ENCODE measurements around the gene NCDN. TPM values are rescaled to one million over a fixed set of nuclear protein-coding genes. Genes with fewer than 3 reads are reported as not detected.
"Not testable (repeated sequence)": the region's sequence is repeated elsewhere in the genome, so short reads cannot be mapped to it uniquely, and the experiment has no call there.

The NCDN gene
- total and polyA plus RNA-seq, 4 experiments from 2014 or later, result 13.4 to 32.2 (median 24.1) TPM

DNA sequence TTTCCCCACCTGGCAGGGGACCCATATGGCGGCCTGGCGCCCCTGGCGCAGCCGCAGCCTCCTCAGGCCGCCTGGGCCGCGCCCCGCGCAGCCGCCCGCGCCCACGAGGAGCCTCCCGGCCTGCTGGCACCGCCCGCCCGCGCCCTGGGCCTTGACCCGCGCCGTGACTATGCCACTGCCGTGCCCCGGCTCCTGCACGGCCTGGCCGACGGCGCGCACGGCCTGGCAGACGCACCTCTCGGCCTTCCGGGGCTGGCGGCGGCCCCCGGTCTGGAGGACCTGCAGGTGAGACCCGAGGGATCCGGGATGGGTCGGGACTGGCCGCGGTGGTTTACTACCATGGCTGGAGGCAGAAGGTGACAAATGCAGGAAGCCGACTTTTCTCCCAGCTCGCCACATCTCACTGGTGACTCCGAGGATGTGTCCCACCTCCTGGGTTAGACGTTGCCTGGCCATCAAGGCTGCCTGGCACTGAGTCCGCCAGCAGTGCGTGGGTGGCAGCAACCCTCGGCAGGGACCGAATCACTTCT lies 16.6 kb downstream of the NCDN start:
- Mint-ChIP-seq H3K27me3 (peaks cover 1 to 2% of the 10 kb centered on the region in 2 donors), H3K4me3 (peak overlapping the region in 1 of 8 donors; percentile 62), H3K9me3 (peaks cover 0 to 2% (median 0%) of the 10 kb centered on the region in 8 donors), H3K4me1 (peaks cover 13 to 37% (median 21%) of the 10 kb centered on the region in 4 donors), H3K36me3 (no peaks in the 10 kb centered on the region), H3K27ac (no peak overlapping the region)
- Histone ChIP-seq H3K36me3 (ENCODE audit: insufficient read depth, low read length) (no peaks in the 10 kb centered on the region), H3K9me3 (ENCODE audit: control insufficient read depth in 1 of 2, low read length in 2 of 2) (no peaks in the 10 kb centered on the region), H3K27ac (ENCODE audit: low read depth, low read length) (no peak overlapping the region), H3K27me3 (ENCODE audit: insufficient read depth, low read length) (no peaks in the 10 kb centered on the region), H3K4me3 (ENCODE audit: low read length in 2 of 2) (no peak overlapping the region), H3K4me1 (ENCODE audit: insufficient read depth, low read length) (peaks cover 28% of the 10 kb centered on the region)
- CTCF ChIA-PET (ENCODE audit: partially characterized antibody), result interaction anchor here (1.1 kb wide), 1 partner anchor 9 kb away, joined by 3 read pairs; no protein-coding TSS in a partner anchor
- POLR2A ChIA-PET (ENCODE audit: partially characterized antibody), result interaction anchor here (1.3 to 2.4 kb wide), 2 partner anchors 9 to 17 kb away, joined by 3 to 9 read pairs; partner anchors contain the start of genes KIAA0319L and NCDN
- intact Hi-C loops (cut with micrococcal nuclease), result no loop called here
- no peak for DNase-seq

DNA sequence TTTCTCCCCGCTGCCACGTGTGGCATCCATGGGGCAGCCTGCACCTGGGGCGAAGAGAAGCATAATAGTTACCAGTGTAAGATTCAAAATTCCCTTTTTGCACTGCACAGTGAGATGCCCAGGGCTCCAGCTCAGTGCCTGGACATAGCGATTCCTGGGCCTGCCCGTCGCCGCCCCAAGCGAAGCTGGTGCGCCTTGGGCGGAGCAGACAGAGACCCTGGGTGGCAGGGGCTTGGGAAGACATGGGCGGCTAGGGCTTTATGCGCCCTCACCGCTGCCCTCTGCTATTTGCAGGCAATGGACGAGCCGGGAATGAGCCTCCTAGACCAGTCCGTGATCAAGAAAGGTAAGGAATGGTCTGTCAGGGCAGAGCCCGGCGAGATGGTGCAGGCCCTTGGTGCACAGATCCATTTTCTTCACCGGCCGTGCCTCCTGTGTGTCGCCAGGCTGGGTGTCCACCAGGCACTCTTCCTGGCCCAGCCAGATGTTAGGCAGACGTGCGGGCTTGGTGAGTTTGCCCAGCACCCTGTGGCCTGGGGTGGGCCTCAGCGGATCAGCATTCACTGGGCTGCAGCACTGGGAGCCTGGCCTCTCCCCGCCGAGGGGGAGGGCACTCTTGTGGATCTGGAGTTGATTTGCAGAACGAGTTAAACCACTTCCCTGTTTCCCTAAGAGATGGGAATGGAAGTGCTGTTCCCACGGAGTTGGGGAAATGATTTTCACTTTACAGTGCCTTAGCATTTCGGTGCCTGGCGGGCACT lies 17.2 kb downstream of the NCDN start:
- intact Hi-C loops (cut with micrococcal nuclease), result no loop called here
- Mint-ChIP-seq H3K27ac (peak overlapping the region in 1 of 7 donors; percentile 11), H3K9me3 (peaks cover 0 to 2% (median 0%) of the 10 kb centered on the region in 8 donors), H3K4me1 (peaks cover 13 to 37% (median 20%) of the 10 kb centered on the region in 4 donors), H3K4me3 (peak overlapping the region in 2 of 8 donors; percentile 62 to 88), H3K36me3 (no peaks in the 10 kb centered on the region), H3K27me3 (peaks cover 1 to 2% of the 10 kb centered on the region in 2 donors)
- Histone ChIP-seq H3K27me3 (ENCODE audit: insufficient read depth, low read length) (no peaks in the 10 kb centered on the region), H3K36me3 (ENCODE audit: insufficient read depth, low read length) (no peaks in the 10 kb centered on the region), H3K4me3 (ENCODE audit: low read length in 2 of 2) (no peak overlapping the region), H3K27ac (ENCODE audit: low read depth, low read length) (no peak overlapping the region), H3K9me3 (ENCODE audit: control insufficient read depth in 1 of 2, low read length in 2 of 2) (no peaks in the 10 kb centered on the region), H3K4me1 (ENCODE audit: insufficient read depth, low read length) (peaks cover 28% of the 10 kb centered on the region)
- no peak for DNase-seq
- CTCF ChIA-PET (ENCODE audit: partially characterized antibody), result no interaction called here
- POLR2A ChIA-PET (ENCODE audit: partially characterized antibody), result no interaction called here

DNA sequence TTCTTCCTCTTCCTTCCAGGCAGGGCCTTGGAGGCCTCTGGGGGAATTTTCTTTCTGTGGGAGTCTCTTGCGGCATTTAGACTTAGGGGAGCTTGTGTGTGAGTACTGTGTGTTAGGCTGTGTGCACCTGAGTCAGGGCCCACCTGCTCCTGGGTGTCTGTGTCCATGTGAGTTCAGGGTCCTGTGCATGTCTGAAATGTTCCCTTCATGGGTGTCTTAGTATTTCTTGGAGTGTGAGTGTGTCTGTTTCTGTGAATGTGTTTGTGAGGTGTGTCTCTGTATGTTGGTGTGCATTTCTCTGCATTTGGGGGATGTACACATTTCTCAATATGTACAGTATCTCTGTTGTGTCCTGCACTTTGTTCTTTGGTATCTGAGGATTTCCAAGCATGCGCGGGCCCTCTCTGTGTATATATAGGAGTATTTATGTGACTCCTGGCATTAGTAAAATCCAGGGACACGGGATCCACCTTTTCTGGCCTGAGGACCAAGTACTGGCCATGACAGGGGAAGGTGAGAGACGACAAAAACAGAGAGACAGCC lies 17.9 kb downstream of the NCDN start:
- peaks cover 1 to 2% of the 10 kb centered on the region in 2 donors for H3K27me3 Mint-ChIP-seq
- Histone ChIP-seq H3K4me1 (ENCODE audit: insufficient read depth, low read length) (peaks cover 28% of the 10 kb centered on the region), H3K9me3 (ENCODE audit: control insufficient read depth in 1 of 2, low read length in 2 of 2) (no peaks in the 10 kb centered on the region), H3K4me3 (ENCODE audit: low read length in 2 of 2) (no peak overlapping the region), H3K27ac (ENCODE audit: low read depth, low read length) (no peak overlapping the region), H3K36me3 (ENCODE audit: insufficient read depth, low read length) (no peaks in the 10 kb centered on the region), H3K27me3 (ENCODE audit: insufficient read depth, low read length) (no peaks in the 10 kb centered on the region)
- peaks cover 0 to 2% (median 0%) of the 10 kb centered on the region in 8 donors for H3K9me3 Mint-ChIP-seq
- DNase-seq, result no peak
- H3K4me3 Mint-ChIP-seq, result peak overlapping the region; percentile 7 to 88 (median 40)
- H3K27ac Mint-ChIP-seq, result peak overlapping the region in 4 of 7 donors; percentile 8 to 50 (median 12)
- H3K36me3 Mint-ChIP-seq, result no peaks in the 10 kb centered on the region
- H3K4me1 Mint-ChIP-seq, result peaks cover 13 to 37% (median 20%) of the 10 kb centered on the region in 4 donors
- ChIA-PET POLR2A (ENCODE audit: partially characterized antibody) (interaction anchor here (1.0 kb wide), 1 partner anchor 19 kb away, joined by 5 read pairs; the partner anchor contains the start of gene KIAA0319L), CTCF (ENCODE audit: partially characterized antibody) (no interaction called here)
- intact Hi-C loops (cut with micrococcal nuclease), result no loop called here

DNA sequence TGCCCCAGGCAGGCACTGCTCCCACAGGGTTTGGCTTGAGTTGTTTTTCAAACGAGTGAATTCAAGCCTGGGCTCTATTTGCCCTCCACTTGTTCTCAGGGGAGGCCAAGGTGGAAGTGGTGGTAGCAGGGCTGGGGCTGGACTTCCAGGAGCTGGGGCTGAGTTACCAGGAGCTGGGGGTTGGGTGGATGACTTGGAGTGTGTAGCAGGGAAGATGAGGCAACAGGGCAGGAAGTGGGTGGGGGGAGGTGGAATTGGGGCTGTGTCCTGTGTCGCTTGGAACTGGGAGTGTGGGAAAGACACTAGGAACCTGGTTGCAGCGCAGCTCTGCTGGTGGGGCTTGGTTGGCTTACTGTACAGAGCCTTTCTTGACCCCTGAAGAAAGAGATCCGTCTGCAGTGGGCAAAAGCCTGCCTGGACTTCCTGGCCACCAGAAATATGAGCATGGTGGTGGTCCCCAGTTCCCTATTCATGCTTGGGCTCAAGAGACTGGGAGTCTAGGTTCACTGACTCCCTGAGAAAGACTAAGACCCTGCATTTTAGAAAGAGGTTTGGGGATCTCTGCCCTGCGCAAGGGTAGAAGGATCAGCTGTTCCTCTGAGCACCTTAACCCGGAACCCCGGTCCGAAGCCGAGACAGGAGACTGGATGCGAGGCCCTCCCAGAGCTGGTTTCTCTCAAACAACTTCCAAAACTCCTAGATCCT lies 18.6 kb downstream of the NCDN start:
- Histone ChIP-seq H3K27me3 (ENCODE audit: insufficient read depth, low read length) (no peaks in the 10 kb centered on the region), H3K4me1 (ENCODE audit: insufficient read depth, low read length) (peaks cover 28% of the 10 kb centered on the region), H3K27ac (ENCODE audit: low read depth, low read length) (no peak overlapping the region), H3K36me3 (ENCODE audit: insufficient read depth, low read length) (no peaks in the 10 kb centered on the region), H3K9me3 (ENCODE audit: control insufficient read depth in 1 of 2, low read length in 2 of 2) (no peaks in the 10 kb centered on the region), H3K4me3 (ENCODE audit: low read length in 2 of 2) (no peak overlapping the region)
- intact Hi-C loops (cut with micrococcal nuclease), result no loop called here
- H3K36me3 Mint-ChIP-seq, result no peaks in the 10 kb centered on the region
- peak overlapping the region in 5 of 7 donors; percentile 48 to 82 (median 74) for H3K27ac Mint-ChIP-seq
- POLR2A ChIA-PET (ENCODE audit: partially characterized antibody), result interaction anchor here (1.0 kb wide), 1 partner anchor 20 kb away, joined by 5 read pairs; the partner anchor contains the start of gene KIAA0319L
- CTCF ChIA-PET (ENCODE audit: partially characterized antibody), result interaction anchor here (3.4 kb wide), 1 partner anchor 8 kb away, joined by 18 read pairs; no protein-coding TSS in a partner anchor
- H3K9me3 Mint-ChIP-seq, result peaks cover 0 to 2% (median 0%) of the 10 kb centered on the region in 8 donors
- DNase-seq, result no peak
- peaks cover 1 to 2% of the 10 kb centered on the region in 2 donors for H3K27me3 Mint-ChIP-seq
- peak overlapping the region; percentile 79 to 88 (median 82) for H3K4me3 Mint-ChIP-seq
- H3K4me1 Mint-ChIP-seq, result peaks cover 13 to 37% (median 20%) of the 10 kb centered on the region in 4 donors

DNA sequence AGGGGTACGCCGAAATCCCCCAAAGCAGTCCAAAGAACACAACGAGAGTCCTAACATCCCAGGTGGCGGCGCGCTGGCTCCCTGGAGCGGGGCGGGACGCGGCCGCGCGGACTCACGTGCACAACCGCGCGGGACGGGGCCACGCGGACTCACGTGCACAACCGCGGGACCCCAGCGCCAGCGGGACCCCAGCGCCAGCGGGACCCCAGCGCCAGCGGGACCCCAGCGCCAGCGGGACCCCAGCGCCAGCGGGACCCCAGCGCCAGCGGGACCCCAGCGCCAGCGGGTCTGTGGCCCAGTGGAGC lies 19.1 kb downstream of the NCDN start:
- H3K27me3 ChIP-seq (ENCODE audit: insufficient read depth, low read length); DNase-seq; intact Hi-C loops (cut with micrococcal nuclease); H3K9me3 Mint-ChIP-seq; H3K27me3 Mint-ChIP-seq; H3K36me3 Mint-ChIP-seq; H3K9me3 ChIP-seq (ENCODE audit: control insufficient read depth in 1 of 2, low read length in 2 of 2); H3K36me3 ChIP-seq (ENCODE audit: insufficient read depth, low read length); H3K27ac ChIP-seq (ENCODE audit: low read depth, low read length): not testable (repeated sequence)
- Histone ChIP-seq H3K4me1 (ENCODE audit: insufficient read depth, low read length) (peaks cover 28% of the 10 kb centered on the region), H3K4me3 (ENCODE audit: low read length in 2 of 2) (peak overlapping the region in 1 of 2 donors; percentile 50)
- Mint-ChIP-seq H3K4me1 (peaks cover 10 to 34% (median 20%) of the 10 kb centered on the region in 4 donors), H3K4me3 (peak overlapping the region; percentile 79 to 89 (median 86)), H3K27ac (peak overlapping the region in 4 of 7 donors; percentile 47 to 75 (median 63))
- CTCF ChIA-PET (ENCODE audit: partially characterized antibody), result interaction anchor here (3.4 kb wide), 1 partner anchor 9 kb away, joined by 18 read pairs; no protein-coding TSS in a partner anchor
- POLR2A ChIA-PET (ENCODE audit: partially characterized antibody), result interaction anchor here (1.0 kb wide), 1 partner anchor 20 kb away, joined by 5 read pairs; the partner anchor contains the start of gene KIAA0319L

DNA sequence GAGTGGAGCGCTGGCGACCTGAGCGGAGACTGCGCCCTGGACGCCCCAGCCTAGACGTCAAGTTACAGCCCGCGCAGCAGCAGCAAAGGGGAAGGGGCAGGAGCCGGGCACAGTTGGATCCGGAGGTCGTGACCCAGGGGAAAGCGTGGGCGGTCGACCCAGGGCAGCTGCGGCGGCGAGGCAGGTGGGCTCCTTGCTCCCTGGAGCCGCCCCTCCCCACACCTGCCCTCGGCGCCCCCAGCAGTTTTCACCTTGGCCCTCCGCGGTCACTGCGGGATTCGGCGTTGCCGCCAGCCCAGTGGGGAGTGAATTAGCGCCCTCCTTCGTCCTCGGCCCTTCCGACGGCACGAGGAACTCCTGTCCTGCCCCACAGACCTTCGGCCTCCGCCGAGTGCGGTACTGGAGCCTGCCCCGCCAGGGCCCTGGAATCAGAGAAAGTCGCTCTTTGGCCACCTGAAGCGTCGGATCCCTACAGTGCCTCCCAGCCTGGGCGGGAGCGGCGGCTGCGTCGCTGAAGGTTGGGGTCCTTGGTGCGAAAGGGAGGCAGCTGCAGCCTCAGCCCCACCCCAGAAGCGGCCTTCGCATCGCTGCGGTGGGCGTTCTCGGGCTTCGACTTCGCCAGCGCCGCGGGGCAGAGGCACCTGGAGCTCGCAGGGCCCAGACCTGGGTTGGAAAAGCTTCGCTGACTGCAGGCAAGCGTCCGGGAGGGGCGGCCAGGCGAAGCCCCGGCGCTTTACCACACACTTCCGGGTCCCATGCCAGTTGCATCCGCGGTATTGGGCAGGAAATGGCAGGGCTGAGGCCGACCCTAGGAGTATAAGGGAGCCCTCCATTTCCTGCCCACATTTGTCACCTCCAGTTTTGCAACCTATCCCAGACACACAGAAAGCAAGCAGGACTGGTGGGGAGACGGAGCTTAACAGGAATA lies 19.7 kb downstream of the NCDN start:
- Histone ChIP-seq H3K4me1 (ENCODE audit: insufficient read depth, low read length) (peaks cover 28% of the 10 kb centered on the region), H3K4me3 (ENCODE audit: low read length in 2 of 2) (peak overlapping the region; percentile 42 to 50), H3K36me3 (ENCODE audit: insufficient read depth, low read length) (no peaks in the 10 kb centered on the region), H3K9me3 (ENCODE audit: control insufficient read depth in 1 of 2, low read length in 2 of 2) (no peaks in the 10 kb centered on the region), H3K27me3 (ENCODE audit: insufficient read depth, low read length) (no peaks in the 10 kb centered on the region), H3K27ac (ENCODE audit: low read depth, low read length) (peak overlapping the region; percentile 58)
- POLR2A ChIA-PET (ENCODE audit: partially characterized antibody), result interaction anchor here (0.6 to 1.5 kb wide), 11 partner anchors 9 to 192 kb away, joined by 4 to 12 read pairs (median 5); partner anchors contain the start of genes CLSPN and NCDN
- Mint-ChIP-seq H3K27me3 (peaks cover 1 to 2% of the 10 kb centered on the region in 2 donors), H3K4me3 (peak overlapping the region; percentile 82 to 96 (median 88)), H3K27ac (peak overlapping the region; percentile 32 to 93 (median 77)), H3K36me3 (no peaks in the 10 kb centered on the region), H3K9me3 (peaks cover 0 to 2% (median 0%) of the 10 kb centered on the region in 8 donors), H3K4me1 (peaks cover 10 to 31% (median 20%) of the 10 kb centered on the region in 4 donors)
- CTCF ChIA-PET (ENCODE audit: partially characterized antibody), result interaction anchor here (1.4 to 3.4 kb wide), 6 partner anchors 9 to 149 kb away, joined by 4 to 18 read pairs (median 6); no protein-coding TSS in a partner anchor
- peak; percentile 61 to 76 (median 71) for DNase-seq
- intact Hi-C loops (cut with micrococcal nuclease), result no loop called here

Measured in CD4-positive, alpha-beta memory T cell (primary cell).